Mesenchymal stem cell (in vitro differentiated cells and primary cell): Measurements from ENCODE around the gene IL24.

Experiments used
- DNase-seq: peaks from one replicate; pipeline ENCODE4 v3.0.0-alpha.2; 2013
- H2AFZ ChIP-seq: one replicate; pipeline ENCODE4 v1.6.1; 2013; ENCODE audit warnings: low read depth, mild to moderate bottlenecking, control low read depth, inconsistent platforms, low read length, moderate library complexity
- H2AK5ac ChIP-seq: 2 replicates; pipeline ENCODE4 v1.6.1; 2013; ENCODE audit warnings: low read length, moderate library complexity, mild to moderate bottlenecking, inconsistent platforms; ENCODE audit not compliant: severe bottlenecking
- H2BK120ac ChIP-seq: one replicate; pipeline ENCODE4 v1.6.1; 2013; ENCODE audit warnings: low read depth, mild to moderate bottlenecking, inconsistent platforms, low read length, moderate library complexity
- H2BK12ac ChIP-seq, 2 experiments: one replicate each; pipeline ENCODE4 v1.6.1; 2013; ENCODE audit warnings: inconsistent platforms in 2 of 2, low read length in 2 of 2, mild to moderate bottlenecking in 2 of 2, moderate library complexity in 2 of 2, control low read depth in 1 of 2
- H2BK15ac ChIP-seq: one replicate; pipeline ENCODE4 v1.6.1; 2013; ENCODE audit warnings: mild to moderate bottlenecking, low read depth, inconsistent platforms; ENCODE audit not compliant: poor library complexity, severe bottlenecking
- H2BK5ac ChIP-seq: 2 replicates; pipeline ENCODE4 v1.6.1; 2013; ENCODE audit warnings: low read depth, mild to moderate bottlenecking, low read length, control low read depth, inconsistent platforms; ENCODE audit not compliant: poor library complexity, severe bottlenecking
- H3K14ac ChIP-seq, 2 experiments: one replicate each; pipeline ENCODE4 v1.6.1; 2013; ENCODE audit warnings: inconsistent platforms in 2 of 2, low read length in 2 of 2, control low read depth in 1 of 2, mild to moderate bottlenecking in 1 of 2, moderate library complexity in 1 of 2
- H3K18ac ChIP-seq, 2 experiments: one replicate each; pipeline ENCODE4 v1.6.1; 2013; ENCODE audit warnings: inconsistent platforms in 2 of 2, low read length in 2 of 2, control low read depth in 1 of 2, low read depth in 1 of 2, mild to moderate bottlenecking in 1 of 2
- H3K23ac ChIP-seq, 2 experiments: one replicate each; pipeline ENCODE4 v1.6.1; 2013; ENCODE audit warnings: inconsistent platforms in 2 of 2, low read length in 2 of 2, mild to moderate bottlenecking in 2 of 2, moderate library complexity in 2 of 2, control low read depth in 1 of 2
- H3K27ac ChIP-seq: 2 replicates; pipeline ENCODE4 v1.5.1; 2013; ENCODE audit warnings: mild to moderate bottlenecking, moderate library complexity, low read length, control low read depth, inconsistent platforms; ENCODE audit not compliant: poor library complexity, severe bottlenecking
- H3K27me3 ChIP-seq, 2 experiments: 2 replicates each; pipeline versions ENCODE4 v1.6.1 to v1.7.0; 2013; ENCODE audit warnings: low read length in 2 of 2, mild to moderate bottlenecking in 2 of 2, moderate library complexity in 2 of 2, control low read depth in 1 of 2, inconsistent platforms in 1 of 2; ENCODE audit not compliant: control insufficient read depth in 1 of 2, insufficient read depth in 1 of 2
- H3K36me3 ChIP-seq, 2 experiments: 2 replicates each; pipeline versions ENCODE4 v1.6.1 to v1.7.0; 2013; ENCODE audit warnings: low read length in 2 of 2, control low read depth in 1 of 2, inconsistent platforms in 1 of 2, low read depth in 1 of 2, mild to moderate bottlenecking in 1 of 2; ENCODE audit not compliant: insufficient read depth in 2 of 2, control insufficient read depth in 1 of 2
- H3K4ac ChIP-seq, 2 experiments: one replicate each; pipeline ENCODE4 v1.6.1; 2013; ENCODE audit warnings: inconsistent platforms in 2 of 2, low read length in 2 of 2, mild to moderate bottlenecking in 2 of 2, moderate library complexity in 2 of 2, control low read depth in 1 of 2, low read depth in 1 of 2
- H3K4me1 ChIP-seq: 2 replicates; pipeline ENCODE4 v1.6.1; 2013; ENCODE audit warnings: low read depth, low read length, control low read depth; ENCODE audit not compliant: control insufficient read depth, insufficient read depth
- H3K4me2 ChIP-seq: 2 replicates; pipeline ENCODE4 v1.6.1; 2013; ENCODE audit warnings: low read length, mild to moderate bottlenecking, inconsistent platforms; ENCODE audit not compliant: poor library complexity, severe bottlenecking
- H3K4me3 ChIP-seq, 2 experiments: 2 replicates each; pipeline versions ENCODE4 v1.5.1 to v1.7.0; 2013; ENCODE audit warnings: low read length in 2 of 2, mild to moderate bottlenecking in 2 of 2, control low read depth in 1 of 2, low read depth in 1 of 2; ENCODE audit not compliant: insufficient read depth in 1 of 2
- H3K79me1 ChIP-seq: replicated peaks from 2 replicates; pipeline ENCODE4 v1.6.1; 2013; ENCODE audit warnings: mild to moderate bottlenecking, control low read depth, low read length, inconsistent platforms; ENCODE audit not compliant: poor library complexity, severe bottlenecking
- H3K9ac ChIP-seq: 2 replicates; pipeline ENCODE4 v1.7.0; 2013; ENCODE audit warnings: mild to moderate bottlenecking, low read length, moderate library complexity
- H3K9me3 ChIP-seq: 2 replicates; pipeline ENCODE4 v1.7.0; 2013; ENCODE audit warnings: mild to moderate bottlenecking, low read length; ENCODE audit not compliant: control insufficient read depth
- H4K8ac ChIP-seq: one replicate; pipeline ENCODE4 v1.6.1; 2013; ENCODE audit warnings: inconsistent platforms, mild to moderate bottlenecking, low read length, moderate library complexity
- H4K91ac ChIP-seq: one replicate; pipeline ENCODE4 v1.6.1; 2013; ENCODE audit warnings: mild to moderate bottlenecking, low read length, inconsistent platforms
- WGBS: methylation state at CpG from one replicate; pipeline ENCODE4 v1.1.7; 2013; ENCODE audit warnings: mixed read lengths; 5-methylcytosine and 5-hydroxymethylcytosine counted together

IL24 gene

GRCh38 chr1:206907304-206907991, 10.2 kb downstream of the IL24 start:
- no peak overlapping the region for H3K23ac ChIP-seq
- peaks cover 12% of the 10 kb centered on the region for H3K4me1 ChIP-seq
- H2BK12ac ChIP-seq: peak overlapping the region in 1 of 2 experiments; percentile 3
- no peak overlapping the region for H2BK5ac ChIP-seq
- H2BK120ac ChIP-seq: no peak overlapping the region
- H3K27ac ChIP-seq: no peak overlapping the region
- no peak overlapping the region for H2AK5ac ChIP-seq
- H4K91ac ChIP-seq: peak overlapping the region; percentile 76
- no peak overlapping the region for H3K4me3 ChIP-seq
- H2AFZ ChIP-seq: no peak overlapping the region
- no peak overlapping the region for H3K9ac ChIP-seq
- no peak overlapping the region for H3K14ac ChIP-seq
- H3K18ac ChIP-seq: no peak overlapping the region
- H3K79me1 ChIP-seq: no peaks in the 10 kb centered on the region
- no peaks in the 10 kb centered on the region for H3K9me3 ChIP-seq
- no peak overlapping the region for H2BK15ac ChIP-seq
- no peak overlapping the region for H3K4me2 ChIP-seq
- peaks cover 0 to 5% of the 10 kb centered on the region in 2 experiments for H3K36me3 ChIP-seq
- DNase-seq: no peak
- peaks cover 14 to 17% of the 10 kb centered on the region in 2 experiments for H3K27me3 ChIP-seq
- 86% methylated on average over 23 of the region's 23 CpGs for WGBS
- H4K8ac ChIP-seq: no peak overlapping the region
- H3K4ac ChIP-seq: peak overlapping the region in 1 of 2 experiments; percentile 0

GRCh38 chr1:206908038-206908437, 10.8 kb downstream of the IL24 start:
- no peak overlapping the region for H4K91ac ChIP-seq
- no peak overlapping the region for H3K23ac ChIP-seq
- DNase-seq: no peak
- H3K14ac ChIP-seq: no peak overlapping the region
- no peak overlapping the region for H2AK5ac ChIP-seq
- no peak overlapping the region for H2AFZ ChIP-seq
- no peak overlapping the region for H3K9ac ChIP-seq
- H3K27ac ChIP-seq: no peak overlapping the region
- no peak overlapping the region for H3K4me2 ChIP-seq
- no peak overlapping the region for H3K4me3 ChIP-seq
- H2BK5ac ChIP-seq: no peak overlapping the region
- peak overlapping the region in 1 of 2 experiments; percentile 0 for H3K4ac ChIP-seq
- H3K9me3 ChIP-seq: no peaks in the 10 kb centered on the region
- peaks cover 0 to 5% of the 10 kb centered on the region in 2 experiments for H3K36me3 ChIP-seq
- no peak overlapping the region for H2BK15ac ChIP-seq
- peaks cover 19 to 22% of the 10 kb centered on the region in 2 experiments for H3K27me3 ChIP-seq
- no peak overlapping the region for H2BK12ac ChIP-seq
- 91% methylated on average over 10 of the region's 10 CpGs for WGBS
- no peak overlapping the region for H3K18ac ChIP-seq
- H3K79me1 ChIP-seq: no peaks in the 10 kb centered on the region
- no peak overlapping the region for H4K8ac ChIP-seq
- no peak overlapping the region for H2BK120ac ChIP-seq
- H3K4me1 ChIP-seq: peaks cover 12% of the 10 kb centered on the region

GRCh38 chr1:206909161-206909882, 12.1 kb downstream of the IL24 start:
- 1% methylated on average over 64 of the region's 69 CpGs for WGBS

GRCh38 chr1:206909883-206910318, 12.7 kb downstream of the IL24 start:
- no peak for DNase-seq
- Histone ChIP-seq H3K18ac (peak overlapping the region; percentile 37 to 79), H2BK12ac (peak overlapping the region; percentile 78 to 94), H2BK5ac (no peak overlapping the region), H2AK5ac (no peak overlapping the region), H3K14ac (no peak overlapping the region), H3K79me1 (no peaks in the 10 kb centered on the region), H4K8ac (peak overlapping the region; percentile 91), H2AFZ (peak overlapping the region; percentile 94), H3K4ac (peak overlapping the region; percentile 49 to 66), H4K91ac (peak overlapping the region; percentile 82), H3K9me3 (no peaks in the 10 kb centered on the region), H3K23ac (peak overlapping the region in 1 of 2 experiments; percentile 73), H3K4me2 (peak overlapping the region; percentile 95), H3K27me3 (peaks cover 29 to 39% of the 10 kb centered on the region in 2 experiments), H2BK120ac (peak overlapping the region; percentile 74), H3K36me3 (peaks cover 0 to 5% of the 10 kb centered on the region in 2 experiments), H3K4me3 (peak overlapping the region; percentile 59 to 69), H3K4me1 (peaks cover 12% of the 10 kb centered on the region), H3K9ac (peak overlapping the region; percentile 21), H3K27ac (no peak overlapping the region), H2BK15ac (peak overlapping the region; percentile 71)
- WGBS: 13% methylated on average over 11 of the region's 14 CpGs

More at GRCh38 chr1:206909161-206909882, 12.1 kb downstream of the IL24 start:
- H3K27ac ChIP-seq: no peak overlapping the region
- H3K27me3 ChIP-seq: peaks cover 29 to 33% of the 10 kb centered on the region in 2 experiments
- peak overlapping the region in 1 of 2 experiments; percentile 73 for H3K23ac ChIP-seq
- H2BK5ac ChIP-seq: no peak overlapping the region
- H3K9me3 ChIP-seq: no peaks in the 10 kb centered on the region
- H3K36me3 ChIP-seq: peaks cover 0 to 5% of the 10 kb centered on the region in 2 experiments
- H3K4me3 ChIP-seq: peak overlapping the region; percentile 59 to 69
- peak overlapping the region; percentile 94 for H2AFZ ChIP-seq
- no peak overlapping the region for H2AK5ac ChIP-seq
- peak overlapping the region; percentile 82 for H4K91ac ChIP-seq
- H3K4me2 ChIP-seq: peak overlapping the region; percentile 95
- peak overlapping the region; percentile 55 to 79 for H3K18ac ChIP-seq
- no peak overlapping the region for H3K14ac ChIP-seq
- H2BK15ac ChIP-seq: peak overlapping the region; percentile 71
- no peak for DNase-seq
- H4K8ac ChIP-seq: peak overlapping the region; percentile 91
- H3K9ac ChIP-seq: peak overlapping the region; percentile 21
- peak overlapping the region; percentile 78 to 94 for H2BK12ac ChIP-seq
- H3K79me1 ChIP-seq: no peaks in the 10 kb centered on the region
- H2BK120ac ChIP-seq: peak overlapping the region; percentile 74
- peak overlapping the region in 1 of 2 experiments; percentile 76 for H3K4ac ChIP-seq
- H3K4me1 ChIP-seq: peaks cover 12% of the 10 kb centered on the region
